IMR-90 (cell line): ENCODE data around the gene NSF. TPM values are rescaled to one million over a fixed set of nuclear protein-coding genes. Genes with fewer than 3 reads are reported as not detected.

Experiments used
- ATAC-seq: fragments of 200-7000 bp; cut with Tn5 transposase; 2 replicates; pipeline ENCODE4 v1.9.1; 2020; ENCODE audit warnings: low read depth, mild to moderate bottlenecking, moderate library complexity
- BruUV-seq: library from RNA; stranded (reverse); fragments of 400-500 nt; replicated peaks from 2 replicates; lab custom pipeline; 2021; lab: Mats Ljungman, UMichigan
- CTCF ChIA-PET: fragments of 300-600 bp; formaldehyde crosslinking; extraction: SDS; loops from one replicate; lab custom pipeline; 2021; ENCODE audit warnings: antibody characterized with exemption; lab: Yijun Ruan, JAX
- POLR2A ChIA-PET: fragments of 300-600 bp; sonication (Branson Sonifier 250); formaldehyde crosslinking; loops from one replicate; lab custom pipeline; 2022; ENCODE audit warnings: antibody characterized with exemption; ENCODE audit not compliant: unreplicated experiment; lab: Charles Lee
- DNase-seq: peaks from one replicate; pipeline ENCODE4 v3.0.0; 2013
- H2AFZ ChIP-seq: replicated peaks from 2 replicates; pipeline ENCODE3; 2013; ENCODE audit warnings: low read length, mild to moderate bottlenecking; ENCODE audit not compliant: poor library complexity
- H2AK5ac ChIP-seq: 2 replicates; pipeline ENCODE4 v1.6.1; 2013; ENCODE audit warnings: low read depth, low read length, inconsistent platforms
- H2AK9ac ChIP-seq: replicated peaks from 2 replicates; pipeline ENCODE3; 2013; ENCODE audit warnings: mild to moderate bottlenecking, low read depth, low read length, moderate library complexity; ENCODE audit not compliant: poor library complexity
- H2BK120ac ChIP-seq: 2 replicates; pipeline ENCODE4 v1.6.1; 2013; ENCODE audit warnings: low read depth, low read length, inconsistent platforms
- H2BK15ac ChIP-seq: 3 replicates; pipeline ENCODE4 v1.6.1; 2013; ENCODE audit warnings: low read depth, low read length, inconsistent platforms
- H2BK20ac ChIP-seq: 2 replicates; pipeline ENCODE4 v1.6.1; 2013; ENCODE audit warnings: low read depth, mild to moderate bottlenecking, inconsistent platforms, low read length, moderate library complexity
- H2BK5ac ChIP-seq: 2 replicates; pipeline ENCODE4 v1.6.1; 2013; ENCODE audit warnings: mild to moderate bottlenecking, low read depth, low read length, inconsistent platforms; ENCODE audit not compliant: poor library complexity, severe bottlenecking
- H3K14ac ChIP-seq: replicated peaks from 2 replicates; pipeline ENCODE4 v1.6.1; 2013; ENCODE audit warnings: low read depth, low read length, inconsistent platforms
- H3K18ac ChIP-seq: 2 replicates; pipeline ENCODE4 v1.6.1; 2013; ENCODE audit warnings: low read depth, low read length, control low read depth
- H3K23ac ChIP-seq: 2 replicates; pipeline ENCODE4 v1.6.1; 2013; ENCODE audit warnings: low read depth, low read length, inconsistent platforms
- H3K27ac ChIP-seq: 2 replicates; pipeline ENCODE4 v1.5.1; 2013; ENCODE audit warnings: mild to moderate bottlenecking, control low read depth, low read length; ENCODE audit not compliant: insufficient read depth
- H3K27me3 ChIP-seq: 2 replicates; pipeline ENCODE4 v1.6.1; 2013; ENCODE audit warnings: low read length; ENCODE audit not compliant: control insufficient read depth, insufficient read depth
- H3K36me3 ChIP-seq: 2 replicates; pipeline ENCODE4 v1.6.1; 2013; ENCODE audit warnings: low read length, mixed read lengths; ENCODE audit not compliant: control insufficient read depth, insufficient read depth
- H3K4ac ChIP-seq: 2 replicates; pipeline ENCODE4 v1.6.1; 2013; ENCODE audit warnings: low read depth, low read length, inconsistent platforms
- H3K4me1 ChIP-seq: 2 replicates; pipeline ENCODE4 v1.6.1; 2013; ENCODE audit warnings: low read length, mixed read lengths; ENCODE audit not compliant: control insufficient read depth, insufficient read depth
- H3K4me2 ChIP-seq: 2 replicates; pipeline ENCODE4 v1.6.1; 2013; ENCODE audit warnings: low read depth, mild to moderate bottlenecking, control low read depth, low read length, moderate library complexity
- H3K4me3 ChIP-seq: 2 replicates; pipeline ENCODE4 v1.5.1; 2013; ENCODE audit warnings: low read depth, mild to moderate bottlenecking, control low read depth, low read length, moderate library complexity; ENCODE audit not compliant: insufficient read depth
- H3K56ac ChIP-seq: 2 replicates; pipeline ENCODE4 v1.6.1; 2013; ENCODE audit warnings: low read length, inconsistent platforms; ENCODE audit not compliant: insufficient read depth; ENCODE audit errors: extremely low read depth
- H3K79me1 ChIP-seq, 2 experiments: 2 replicates each; pipeline ENCODE4 v1.6.1; 2013; ENCODE audit warnings: low read length in 2 of 2, inconsistent platforms in 1 of 2, low read depth in 1 of 2
- H3K9ac ChIP-seq: 2 replicates; pipeline ENCODE4 v1.6.1; 2013; ENCODE audit warnings: low read depth, low read length, control low read depth
- H3K9me1 ChIP-seq: 2 replicates; pipeline ENCODE4 v1.6.1; 2013; ENCODE audit warnings: low read length, inconsistent platforms; ENCODE audit not compliant: insufficient read depth
- H3K9me3 ChIP-seq: 2 replicates; pipeline ENCODE4 v1.6.1; 2013; ENCODE audit warnings: low read length; ENCODE audit not compliant: control insufficient read depth, insufficient read depth
- H4K20me1 ChIP-seq: 2 replicates; pipeline ENCODE4 v1.6.1; 2013; ENCODE audit warnings: low read length, inconsistent platforms; ENCODE audit not compliant: insufficient read depth
- H4K5ac ChIP-seq: 2 replicates; pipeline ENCODE4 v1.6.1; 2013; ENCODE audit warnings: mild to moderate bottlenecking, low read depth, low read length, control low read depth
- H4K8ac ChIP-seq, 2 experiments: 2 replicates each; pipeline ENCODE4 v1.6.1; 2013; ENCODE audit warnings: low read depth in 2 of 2, low read length in 2 of 2, control low read depth in 1 of 2, inconsistent platforms in 1 of 2
- H4K91ac ChIP-seq: 2 replicates; pipeline ENCODE4 v1.6.1; 2013; ENCODE audit warnings: low read depth, low read length, inconsistent platforms; ENCODE audit not compliant: insufficient read depth
- CEBPB ChIP-seq: IDR thresholded peaks from 2 replicates; pipeline ENCODE4 v1.6.1; 2012; ENCODE audit warnings: low read depth, low read length, improper control_type of control experiment
- CHD1 ChIP-seq: IDR thresholded peaks from 2 replicates; pipeline ENCODE4 v1.6.1; 2012; ENCODE audit warnings: low read depth, low read length, improper control_type of control experiment
- CTCF ChIP-seq: conservative IDR thresholded peaks from 2 replicates; pipeline ENCODE4 v1.5.1; 2012; ENCODE audit warnings: mild to moderate bottlenecking, low read depth, low read length, improper control_type of control experiment
- ELK1 ChIP-seq: fragments of 150-350 bp; IDR thresholded peaks from 2 replicates; pipeline ENCODE4 v1.6.1; 2016; ENCODE audit warnings: low read depth, mild to moderate bottlenecking, low read length, moderate library complexity, borderline replicate concordance
- FOS ChIP-seq: fragments of 150-350 bp; IDR thresholded peaks from 2 replicates; pipeline ENCODE4 v1.6.1; 2016; ENCODE audit warnings: low read depth, low read length
- MAFK ChIP-seq: IDR thresholded peaks from 2 replicates; pipeline ENCODE4 v1.6.1; 2012; ENCODE audit warnings: low read depth, low read length, improper control_type of control experiment
- MAZ ChIP-seq: IDR thresholded peaks from 2 replicates; pipeline ENCODE4 v1.6.1; 2012; ENCODE audit warnings: low read depth, mild to moderate bottlenecking, low read length, improper control_type of control experiment, moderate library complexity, borderline replicate concordance
- MXI1 ChIP-seq: IDR thresholded peaks from 2 replicates; pipeline ENCODE4 v1.6.1; 2012; ENCODE audit warnings: low read depth, mild to moderate bottlenecking, low read length, moderate library complexity, borderline replicate concordance
- NFE2L2 ChIP-seq: fragments of 150-350 bp; IDR thresholded peaks from 2 replicates; pipeline ENCODE4 v1.6.1; 2016; ENCODE audit warnings: low read depth, mild to moderate bottlenecking, low read length
- POLR2A ChIP-seq: IDR thresholded peaks from 2 replicates; pipeline ENCODE4 v1.6.1; 2012; ENCODE audit warnings: mild to moderate bottlenecking, low read depth, low read length
- RAD21 ChIP-seq: IDR thresholded peaks from 2 replicates; pipeline ENCODE4 v1.6.1; 2012; ENCODE audit warnings: low read length, improper control_type of control experiment
- RCOR1 ChIP-seq: IDR thresholded peaks from 2 replicates; pipeline ENCODE4 v1.6.1; 2012; ENCODE audit warnings: mild to moderate bottlenecking, low read length, improper control_type of control experiment; ENCODE audit not compliant: insufficient replicate concordance
- RFX5 ChIP-seq: IDR thresholded peaks from 2 replicates; pipeline ENCODE4 v1.8.0; 2012; ENCODE audit warnings: low read depth, mild to moderate bottlenecking, low read length, moderate library complexity
- SMC3 ChIP-seq: fragments of 150-350 bp; IDR thresholded peaks from 2 replicates; pipeline ENCODE4 v1.6.1; 2016; ENCODE audit warnings: low read depth, mild to moderate bottlenecking, antibody characterized with exemption, low read length, moderate library complexity
- USF2 ChIP-seq: fragments of 150-350 bp; IDR thresholded peaks from 2 replicates; pipeline ENCODE4 v1.6.1; 2017; ENCODE audit warnings: mild to moderate bottlenecking, antibody characterized with exemption, low read length, low read depth
- WGBS, 2 experiments: methylation state at CpG; one replicate each; pipeline versions ENCODE4 v1.1.5 to v1.1.7; 2013; ENCODE audit warnings: missing lambda C conversion rate in 2 of 2; ENCODE audit not compliant: insufficient read length in 1 of 2; ENCODE audit errors: extremely low coverage in 2 of 2; 5-methylcytosine and 5-hydroxymethylcytosine counted together
- dilution Hi-C: fragments of 300-500 bp; cut with HindIII; formaldehyde crosslinking; loops from one replicate; pipeline ENCODE4 v1.14.3; 2018; ENCODE audit warnings: low sequenced_read_pairs; ENCODE audit not compliant: unreplicated experiment
- in situ Hi-C: fragments of 300-500 bp; cut with MboI; formaldehyde crosslinking; loops from 3 replicates; pipeline ENCODE4 v1.14.3; 2019; ENCODE audit warnings: low sequenced_read_pairs, inconsistent platforms, mixed read lengths
- intact Hi-C: fragments of 100-400 bp; cut with micrococcal nuclease; formaldehyde crosslinking; loops from 2 replicates; pipeline ENCODE4 v1.10.0; 2022
- polyA plus RNA-seq, 3 experiments: library from polyadenylated mRNA; depleted of rRNA; stranded (reverse); fragments of >200 nt; gene quantifications; 2 replicates each; pipeline ENCODE4 v1.2.3, GENCODE V29; 2012; ENCODE audit warnings: low replicate concordance in 1 of 3
- total RNA-seq: library from RNA; depleted of rRNA; stranded (reverse); fragments of >200 nt; gene quantifications from 2 replicates; pipeline ENCODE4 v1.2.3, GENCODE V29; 2012

NSF gene
- total and polyA plus RNA-seq, 2 of the 4 experiments (the other 2 are of a cell fraction) = 38.9 to 110 TPM

DNA sequence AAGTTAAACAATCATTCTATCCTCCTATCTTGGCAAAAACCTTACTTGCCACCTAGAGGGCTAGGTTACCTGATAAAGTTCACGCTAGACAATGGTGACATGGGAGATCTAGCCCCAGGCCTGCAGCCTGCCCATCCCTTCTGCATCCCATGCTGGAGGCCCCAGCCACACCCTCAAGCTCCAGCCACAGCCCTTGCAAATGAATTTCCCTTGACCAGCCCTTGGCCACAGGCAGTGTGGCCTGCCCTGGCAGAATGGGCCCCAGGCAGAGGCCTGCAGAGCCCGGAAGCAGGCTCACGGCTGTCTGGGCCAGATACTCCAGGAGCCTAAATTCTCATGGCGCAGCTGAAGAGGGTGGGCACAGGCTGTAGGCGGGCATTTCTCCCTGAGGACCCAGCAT, 213.1 kb downstream of the NSF start:
- no TSS peak for BruUV-seq
- no peak overlapping the region for H3K23ac ChIP-seq
- POLR2A ChIA-PET = no interaction called here
- H2AK9ac ChIP-seq = no peak overlapping the region
- DNase-seq (no peak), ATAC-seq (no peak)
- H2BK5ac ChIP-seq = no peak overlapping the region
- no peaks in the 10 kb centered on the region for H3K79me1 ChIP-seq
- no peaks in the 10 kb centered on the region for H3K9me1 ChIP-seq
- H3K27me3 ChIP-seq = peaks cover 33% of the 10 kb centered on the region
- H4K20me1 ChIP-seq = no peaks in the 10 kb centered on the region
- H3K27ac ChIP-seq = no peak overlapping the region
- no peak overlapping the region for H2AK5ac ChIP-seq
- no peak overlapping the region for H3K9ac ChIP-seq
- no peak for TF ChIP-seq ELK1
- no peak for TF ChIP-seq MAFK
- no peak for TF ChIP-seq MXI1
- TF ChIP-seq FOS = no peak
- TF ChIP-seq CHD1 = no peak
- TF ChIP-seq RAD21 = no peak
- TF ChIP-seq CTCF = no peak
- no peak for TF ChIP-seq RCOR1
- no peak for TF ChIP-seq NFE2L2
- TF ChIP-seq POLR2A = no peak
- TF ChIP-seq MAZ = no peak
- no peak for TF ChIP-seq CEBPB
- no peak for TF ChIP-seq SMC3
- TF ChIP-seq USF2 = no peak
- TF ChIP-seq RFX5 = no peak
- H3K9me3 ChIP-seq = peaks cover 2% of the 10 kb centered on the region; the same call in 1 of the 2 replicates
- no peak overlapping the region for H2BK120ac ChIP-seq
- H4K8ac ChIP-seq = no peak overlapping the region
- 20% methylated on average over 2 of the region's 5 CpGs; no CpG with 5 or more reads in 1 of the 2 experiments for WGBS, 2 experiments
- H4K91ac ChIP-seq = no peak overlapping the region
- dilution Hi-C loops = no loop called here
- H2BK20ac ChIP-seq = no peak overlapping the region
- H3K4me1 ChIP-seq = no peaks in the 10 kb centered on the region
- H3K4ac ChIP-seq = no peak overlapping the region
- H2BK15ac ChIP-seq = no peak overlapping the region
- H4K5ac ChIP-seq = no peak overlapping the region
- no peak overlapping the region for H3K56ac ChIP-seq
- intact Hi-C loops = no loop called here
- H2AFZ ChIP-seq = no peak overlapping the region
- H3K18ac ChIP-seq = no peak overlapping the region
- no peaks in the 10 kb centered on the region for H3K36me3 ChIP-seq
- no peak overlapping the region for H3K4me3 ChIP-seq
- H3K4me2 ChIP-seq = no peak overlapping the region
- H3K14ac ChIP-seq = no peak overlapping the region
- in situ Hi-C loops = no loop called here
- CTCF ChIA-PET = no interaction called here
